ENCODE data around the gene COL27A1.
"Not testable (repeated sequence)": the region's sequence is repeated elsewhere in the genome, so short reads cannot be mapped to it uniquely, and the experiment has no call there.

GRCh38 chr9:114320710-114321109, 165.4 kb downstream of the COL27A1 start:
- TF ChIP-seq REST (IDR thresholded peaks at IDR 0.05; ENCODE audit: unreplicated experiment); EZH2 (IDR thresholded peaks at IDR 0.05; ENCODE audit: low read depth, unreplicated experiment); CTCF (conservative IDR thresholded peaks at IDR 0.05; ENCODE audit: low read depth in 2 of 2); ZNF331 (CRISPR knock-in tag; IDR thresholded peaks at IDR 0.05; ENCODE audit: low read depth); EZH2phosphoT487 (IDR thresholded peaks at IDR 0.05; ENCODE audit: unreplicated experiment); CREB1 (CRISPR knock-in tag; IDR thresholded peaks at IDR 0.05; ENCODE audit: low read depth); NANOG (IDR thresholded peaks at IDR 0.05; ENCODE audit: borderline replicate concordance); POLR2AphosphoS5 (IDR thresholded peaks at IDR 0.05; ENCODE audit: low read depth); JUNB (IDR thresholded peaks at IDR 0.05; ENCODE audit: unreplicated experiment); ETS1 (IDR thresholded peaks at IDR 0.05); STAT1 (IDR thresholded peaks at IDR 0.05; ENCODE audit: unreplicated experiment); ZNF114 (CRISPR knock-in tag; IDR thresholded peaks at IDR 0.05); ZNF462 (CRISPR knock-in tag; IDR thresholded peaks at IDR 0.05): not testable (repeated sequence)

All from GM23338 (cell line).